Measurements from ENCODE around the gene ECE1. TPM values are rescaled to one million over a fixed set of nuclear protein-coding genes. Genes with fewer than 3 reads are reported as not detected.

ECE1 gene
- total and polyA plus RNA-seq, 2 of the 13 experiments (the other 11 are each of a cell fraction or from before 2014, with no cell fraction given) = 13.5 to 21.2 TPM

DNA sequence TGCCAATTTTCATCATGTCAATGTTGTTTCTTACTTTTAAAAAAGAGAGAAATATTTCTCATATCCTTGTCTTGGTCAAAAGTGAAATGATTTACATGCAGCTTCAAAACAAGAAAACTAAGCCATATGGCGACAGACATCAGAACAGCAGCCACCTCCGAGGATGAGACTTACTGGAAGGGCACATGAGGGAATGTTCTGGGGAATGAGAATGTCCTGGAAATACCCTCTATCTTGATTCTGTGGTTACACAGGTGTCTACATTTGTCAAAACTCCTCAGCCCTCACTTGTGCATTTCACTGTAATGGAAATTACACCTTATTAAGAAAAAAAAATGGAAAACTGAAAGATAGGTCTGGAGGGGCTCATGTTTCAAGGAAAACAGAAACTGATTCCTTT is 14.2 kb upstream of the ECE1 start (continued):
- TF ChIP-seq RAD21 (CRISPR knock-in tag; IDR thresholded peaks at IDR 0.05) = no peak

GRCh38 chr1:21302747-21303715 is 12.8 kb upstream of the ECE1 start:
- no TSS peak for BruUV-seq (replicated peaks)
- Histone ChIP-seq H3K4me1 (ENCODE audit: insufficient read depth, low read length) (no peaks in the 10 kb centered on the region), H3K36me3 (replicated peaks in 1 of 2; ENCODE audit: control insufficient read depth in 1 of 2, insufficient read depth in 2 of 2, low read length in 2 of 2) (peaks cover 0 to 1% of the 10 kb centered on the region in 2 experiments; a peak in 1 of 5 replicates), H3K9me3 (ENCODE audit: low read length) (no peaks in the 10 kb centered on the region), H2AFZ (ENCODE audit: low read length) (no peak overlapping the region), H3K27ac (ENCODE audit: extremely low read length, insufficient read depth, low read length) (no peak overlapping the region), H3K9ac (ENCODE audit: insufficient read depth, low read depth, low read length) (no peak overlapping the region), H3K79me2 (ENCODE audit: insufficient read depth, low read length) (no peaks in the 10 kb centered on the region), H3K4me2 (ENCODE audit: low read depth, low read length) (no peak overlapping the region), H3K27me3 (ENCODE audit: control insufficient read depth in 1 of 2, insufficient read depth in 2 of 2, low read length in 2 of 2) (no peaks in the 10 kb centered on the region), H4K20me1 (ENCODE audit: insufficient read depth, low read length) (no peaks in the 10 kb centered on the region), H3K4me3 (replicated peaks in 1 of 3; ENCODE audit: insufficient read depth in 1 of 3, low read depth in 2 of 3, low read length in 3 of 3) (no peak overlapping the region)
- in situ Hi-C loops (cut with HindIII; ENCODE audit: extremely low pct_ligation_motif_present, low pct_unique_long_range_greater_than_20kb) = no loop called here
- 70% methylated on average over 9 of the region's 11 CpGs for WGBS (ENCODE audit: low lambda C conversion rate)
- no peak for FAIRE-seq
- intact Hi-C loops (cut with micrococcal nuclease; ENCODE audit: unreplicated experiment) = loop anchor here (1.0 kb wide), 1 partner anchor 65 kb away; no protein-coding TSS in a partner anchor
- peak; percentile 78 for ATAC-seq
- ChIA-PET POLR2A (no interaction called here), CTCF (ENCODE audit: low intra/inter-chr PET ratio, low total read pairs) (interaction anchor here (1.2 to 2.0 kb wide), 5 partner anchors 31 to 72 kb away, joined by 3 to 26 read pairs (median 5); no protein-coding TSS in a partner anchor)
- DNase-seq (ENCODE audit: low spot score) = no peak
- TF ChIP-seq RAD21 (CRISPR knock-in tag; IDR thresholded peaks at IDR 0.05) = peak; percentile 72
- no peak for TF ChIP-seq LCORL (IDR thresholded peaks at IDR 0.05)
- TF ChIP-seq LCORL (CRISPR knock-in tag; IDR thresholded peaks at IDR 0.05) = 0 out of 2 replicates have a peak, but pooled peaks have one; percentile 42
- TF ChIP-seq HNRNPL (IDR thresholded peaks at IDR 0.05; ENCODE audit: low read depth, low read length) = 0 out of 2 replicates have a peak, but pooled peaks have one; percentile 38
- no peak for TF ChIP-seq ZBTB25 (CRISPR knock-in tag; IDR thresholded peaks at IDR 0.05)
- 0 out of 2 replicates have a peak, but pooled peaks have one; percentile 23 for TF ChIP-seq ZNF749 (CRISPR knock-in tag; IDR thresholded peaks at IDR 0.05; ENCODE audit: borderline replicate concordance)
- TF ChIP-seq ZFP91 (CRISPR knock-in tag; IDR thresholded peaks at IDR 0.05; ENCODE audit: borderline replicate concordance) = no peak; the same call in 1 of the 2 replicates
- TF ChIP-seq SMC3 (IDR thresholded peaks at IDR 0.05; ENCODE audit: low read length) = peak; percentile 60
- TF ChIP-seq ZBTB44 (CRISPR knock-in tag; IDR thresholded peaks at IDR 0.05) = no peak
- TF ChIP-seq STAG1 (CRISPR knock-in tag; IDR thresholded peaks at IDR 0.05) = peak; percentile 80
- peak; percentile 35; the same call in 1 of the 2 replicates for TF ChIP-seq ZNF687 (CRISPR knock-in tag; IDR thresholded peaks at IDR 0.05)
- peak; percentile 16 for TF ChIP-seq XRCC5 (optimal IDR thresholded peaks at IDR 0.05; ENCODE audit: low read length)

Data from HepG2 (cell line).